ENCODE measurements around the gene PTPRG. TPM values are rescaled to one million over a fixed set of nuclear protein-coding genes. Genes with fewer than 3 reads are reported as not detected.

PTPRG gene
- total and polyA plus RNA-seq, 2 donors = 3.9 to 4.1 TPM

GRCh38 chr3:61855211-61855610 is 293.8 kb downstream of the PTPRG start:
- Histone ChIP-seq H3K4me1 (ENCODE audit: control insufficient read depth in 2 of 2, insufficient read depth in 2 of 2, low read length in 2 of 2) (no peaks in the 10 kb centered on the region), H3K36me3 (ENCODE audit: control insufficient read depth in 2 of 2, insufficient read depth in 2 of 2, low read length in 1 of 2) (no peaks in the 10 kb centered on the region), H3K27me3 (ENCODE audit: control insufficient read depth in 2 of 2, insufficient read depth in 1 of 2, low read length in 1 of 2) (no peaks in the 10 kb centered on the region), H3K9me3 (ENCODE audit: control insufficient read depth in 2 of 2, insufficient read depth in 1 of 2, low read length in 1 of 2) (no peaks in the 10 kb centered on the region), H3K4me3 (ENCODE audit: low read length in 2 of 2) (no peak overlapping the region), H3K27ac (ENCODE audit: low read depth in 1 of 2, low read length in 1 of 2) (no peak overlapping the region)
- WGBS = 97% methylated on average over 1 of the region's 1 CpG
- DNase-seq (ENCODE audit: low read depth in 6 of 9, low spot score in 9 of 9) = no peak

- Histone ChIP-seq H3K27ac (ENCODE audit: low read depth in 1 of 2, low read length in 1 of 2) (no peak overlapping the region), H3K36me3 (ENCODE audit: control insufficient read depth in 2 of 2, insufficient read depth in 2 of 2, low read length in 1 of 2) (no peaks in the 10 kb centered on the region), H3K27me3 (ENCODE audit: control insufficient read depth in 2 of 2, insufficient read depth in 1 of 2, low read length in 1 of 2) (no peaks in the 10 kb centered on the region), H3K4me1 (ENCODE audit: control insufficient read depth in 2 of 2, insufficient read depth in 2 of 2, low read length in 2 of 2) (no peaks in the 10 kb centered on the region), H3K9me3 (ENCODE audit: control insufficient read depth in 2 of 2, insufficient read depth in 1 of 2, low read length in 1 of 2) (no peaks in the 10 kb centered on the region), H3K4me3 (ENCODE audit: low read length in 2 of 2) (no peak overlapping the region)
- 89% methylated on average over 2 of the region's 2 CpGs for WGBS
- DNase-seq (ENCODE audit: low read depth in 6 of 9, low spot score in 9 of 9) = no peak
Measured at GRCh38 chr3:61857297-61857696, 295.9 kb downstream of the PTPRG start.

- no peak overlapping the region for H3K4me3 ChIP-seq (ENCODE audit: low read length in 2 of 2)
- no peak overlapping the region for H3K27ac ChIP-seq (ENCODE audit: low read depth in 1 of 2, low read length in 1 of 2)
- H3K27me3 ChIP-seq (ENCODE audit: control insufficient read depth in 2 of 2, insufficient read depth in 1 of 2, low read length in 1 of 2) = no peaks in the 10 kb centered on the region
- no peaks in the 10 kb centered on the region for H3K36me3 ChIP-seq (ENCODE audit: control insufficient read depth in 2 of 2, insufficient read depth in 2 of 2, low read length in 1 of 2)
- 6% methylated on average over 2 of the region's 2 CpGs for WGBS
- no peaks in the 10 kb centered on the region for H3K4me1 ChIP-seq (ENCODE audit: control insufficient read depth in 2 of 2, insufficient read depth in 2 of 2, low read length in 2 of 2)
- DNase-seq (ENCODE audit: low read depth in 6 of 9, low spot score in 9 of 9) = no peak
- no peaks in the 10 kb centered on the region for H3K9me3 ChIP-seq (ENCODE audit: control insufficient read depth in 2 of 2, insufficient read depth in 1 of 2, low read length in 1 of 2)
Measured at GRCh38 chr3:61858054-61858453, 296.7 kb downstream of the PTPRG start.

GRCh38 chr3:61861410-61861809 is 300.0 kb downstream of the PTPRG start:
- no peak for DNase-seq (ENCODE audit: low read depth in 6 of 9, low spot score in 9 of 9)
- 89% methylated on average over 1 of the region's 1 CpG for WGBS
- Histone ChIP-seq H3K27me3 (ENCODE audit: control insufficient read depth in 2 of 2, insufficient read depth in 1 of 2, low read length in 1 of 2) (no peaks in the 10 kb centered on the region), H3K9me3 (ENCODE audit: control insufficient read depth in 2 of 2, insufficient read depth in 1 of 2, low read length in 1 of 2) (no peaks in the 10 kb centered on the region), H3K4me1 (ENCODE audit: control insufficient read depth in 2 of 2, insufficient read depth in 2 of 2, low read length in 2 of 2) (no peaks in the 10 kb centered on the region), H3K4me3 (ENCODE audit: low read length in 2 of 2) (no peak overlapping the region), H3K36me3 (ENCODE audit: control insufficient read depth in 2 of 2, insufficient read depth in 2 of 2, low read length in 1 of 2) (no peaks in the 10 kb centered on the region), H3K27ac (ENCODE audit: low read depth in 1 of 2, low read length in 1 of 2) (no peak overlapping the region)

- DNase-seq (ENCODE audit: low read depth in 6 of 9, low spot score in 9 of 9) = no peak
- Histone ChIP-seq H3K9me3 (ENCODE audit: control insufficient read depth in 2 of 2, insufficient read depth in 1 of 2, low read length in 1 of 2) (no peaks in the 10 kb centered on the region), H3K27me3 (ENCODE audit: control insufficient read depth in 2 of 2, insufficient read depth in 1 of 2, low read length in 1 of 2) (no peaks in the 10 kb centered on the region), H3K36me3 (ENCODE audit: control insufficient read depth in 2 of 2, insufficient read depth in 2 of 2, low read length in 1 of 2) (no peaks in the 10 kb centered on the region), H3K4me3 (ENCODE audit: low read length in 2 of 2) (no peak overlapping the region), H3K4me1 (ENCODE audit: control insufficient read depth in 2 of 2, insufficient read depth in 2 of 2, low read length in 2 of 2) (no peaks in the 10 kb centered on the region), H3K27ac (ENCODE audit: low read depth in 1 of 2, low read length in 1 of 2) (no peak overlapping the region)
- WGBS = 94% methylated on average over 7 of the region's 7 CpGs
Measured at GRCh38 chr3:61862614-61863289, 301.4 kb downstream of the PTPRG start.

GRCh38 chr3:61863579-61863978 is 302.2 kb downstream of the PTPRG start:
- WGBS = 60% methylated on average over 1 of the region's 1 CpG
- Histone ChIP-seq H3K27ac (ENCODE audit: low read depth in 1 of 2, low read length in 1 of 2) (no peak overlapping the region), H3K36me3 (ENCODE audit: control insufficient read depth in 2 of 2, insufficient read depth in 2 of 2, low read length in 1 of 2) (no peaks in the 10 kb centered on the region), H3K4me1 (ENCODE audit: control insufficient read depth in 2 of 2, insufficient read depth in 2 of 2, low read length in 2 of 2) (no peaks in the 10 kb centered on the region), H3K9me3 (ENCODE audit: control insufficient read depth in 2 of 2, insufficient read depth in 1 of 2, low read length in 1 of 2) (no peaks in the 10 kb centered on the region), H3K4me3 (ENCODE audit: low read length in 2 of 2) (no peak overlapping the region), H3K27me3 (ENCODE audit: control insufficient read depth in 2 of 2, insufficient read depth in 1 of 2, low read length in 1 of 2) (no peaks in the 10 kb centered on the region)
- no peak for DNase-seq (ENCODE audit: low read depth in 6 of 9, low spot score in 9 of 9)

GRCh38 chr3:61864886-61865285 is 303.5 kb downstream of the PTPRG start:
- no peaks in the 10 kb centered on the region for H3K9me3 ChIP-seq (ENCODE audit: control insufficient read depth in 2 of 2, insufficient read depth in 1 of 2, low read length in 1 of 2)
- no peak overlapping the region for H3K4me3 ChIP-seq (ENCODE audit: low read length in 2 of 2)
- no peaks in the 10 kb centered on the region for H3K27me3 ChIP-seq (ENCODE audit: control insufficient read depth in 2 of 2, insufficient read depth in 1 of 2, low read length in 1 of 2)
- 93% methylated on average over 1 of the region's 1 CpG for WGBS
- no peaks in the 10 kb centered on the region for H3K4me1 ChIP-seq (ENCODE audit: control insufficient read depth in 2 of 2, insufficient read depth in 2 of 2, low read length in 2 of 2)
- no peaks in the 10 kb centered on the region for H3K36me3 ChIP-seq (ENCODE audit: control insufficient read depth in 2 of 2, insufficient read depth in 2 of 2, low read length in 1 of 2)
- DNase-seq (ENCODE audit: low read depth in 6 of 9, low spot score in 9 of 9) = no peak
- H3K27ac ChIP-seq (ENCODE audit: low read depth in 1 of 2, low read length in 1 of 2) = no peak overlapping the region

- 90% methylated on average over 6 of the region's 6 CpGs for WGBS
- DNase-seq (ENCODE audit: low read depth in 6 of 9, low spot score in 9 of 9) = no peak
- Histone ChIP-seq H3K9me3 (ENCODE audit: control insufficient read depth in 2 of 2, insufficient read depth in 1 of 2, low read length in 1 of 2) (no peaks in the 10 kb centered on the region), H3K4me1 (ENCODE audit: control insufficient read depth in 2 of 2, insufficient read depth in 2 of 2, low read length in 2 of 2) (no peaks in the 10 kb centered on the region), H3K4me3 (ENCODE audit: low read length in 2 of 2) (no peak overlapping the region), H3K27me3 (ENCODE audit: control insufficient read depth in 2 of 2, insufficient read depth in 1 of 2, low read length in 1 of 2) (no peaks in the 10 kb centered on the region), H3K36me3 (ENCODE audit: control insufficient read depth in 2 of 2, insufficient read depth in 2 of 2, low read length in 1 of 2) (no peaks in the 10 kb centered on the region), H3K27ac (ENCODE audit: low read depth in 1 of 2, low read length in 1 of 2) (no peak overlapping the region)
Measured at GRCh38 chr3:61865466-61866152, 304.2 kb downstream of the PTPRG start.

GRCh38 chr3:61866153-61866542 is 304.8 kb downstream of the PTPRG start:
- H3K4me1 ChIP-seq (ENCODE audit: control insufficient read depth in 2 of 2, insufficient read depth in 2 of 2, low read length in 2 of 2) = no peaks in the 10 kb centered on the region
- DNase-seq (ENCODE audit: low read depth in 6 of 9, low spot score in 9 of 9) = no peak
- H3K36me3 ChIP-seq (ENCODE audit: control insufficient read depth in 2 of 2, insufficient read depth in 2 of 2, low read length in 1 of 2) = no peaks in the 10 kb centered on the region
- H3K4me3 ChIP-seq (ENCODE audit: low read length in 2 of 2) = no peak overlapping the region
- no peaks in the 10 kb centered on the region for H3K27me3 ChIP-seq (ENCODE audit: control insufficient read depth in 2 of 2, insufficient read depth in 1 of 2, low read length in 1 of 2)
- H3K27ac ChIP-seq (ENCODE audit: low read depth in 1 of 2, low read length in 1 of 2) = no peak overlapping the region
- WGBS = 78% methylated on average over 2 of the region's 2 CpGs
- H3K9me3 ChIP-seq (ENCODE audit: control insufficient read depth in 2 of 2, insufficient read depth in 1 of 2, low read length in 1 of 2) = no peaks in the 10 kb centered on the region
